Duodenal mucosa (tissue), 2 donors: ENCODE measurements around the gene ROS1.

Experiments used
- H3K27ac ChIP-seq: one replicate; pipeline ENCODE4 v1.7.0; 2013; ENCODE audit warnings: low read depth, low read length
- H3K27me3 ChIP-seq, 2 donors: one replicate each; pipeline ENCODE4 v1.7.0; 2013; ENCODE audit warnings: low read length in 2 of 2, control low read depth in 1 of 2; ENCODE audit not compliant: insufficient read depth in 2 of 2, control insufficient read depth in 1 of 2
- H3K36me3 ChIP-seq, 2 donors: one replicate each; pipeline ENCODE4 v1.7.0; 2013; ENCODE audit warnings: low read length in 2 of 2, control low read depth in 1 of 2; ENCODE audit not compliant: insufficient read depth in 2 of 2, control insufficient read depth in 1 of 2
- H3K4me1 ChIP-seq, 2 donors: one replicate each; pipeline ENCODE4 v1.7.0; 2013; ENCODE audit warnings: low read length in 2 of 2, control low read depth in 1 of 2; ENCODE audit not compliant: insufficient read depth in 2 of 2, control insufficient read depth in 1 of 2
- H3K4me3 ChIP-seq, 2 donors: one replicate each; pipeline ENCODE4 v1.7.0; 2013; ENCODE audit warnings: low read length in 2 of 2, low read depth in 1 of 2
- H3K9ac ChIP-seq, 2 donors: one replicate each; pipeline ENCODE4 v1.7.0; 2013; ENCODE audit warnings: low read length in 2 of 2, low read depth in 1 of 2
- H3K9me3 ChIP-seq, 2 donors: one replicate each; pipeline ENCODE4 v1.7.0; 2013; ENCODE audit warnings: low read length in 2 of 2, control low read depth in 1 of 2; ENCODE audit not compliant: control insufficient read depth in 1 of 2

ROS1 gene

GRCh38 chr6:117404548-117404947, 21.2 kb downstream of the ROS1 start:
- no peaks in the 10 kb centered on the region for H3K9me3 ChIP-seq
- H3K27me3 ChIP-seq = no peaks in the 10 kb centered on the region

GRCh38 chr6:117401799-117402198, 23.9 kb downstream of the ROS1 start:
- Histone ChIP-seq H3K4me1 (no peaks in the 10 kb centered on the region), H3K9me3 (no peaks in the 10 kb centered on the region), H3K9ac (no peak overlapping the region), H3K36me3 (no peaks in the 10 kb centered on the region), H3K27ac (no peak overlapping the region), H3K27me3 (no peaks in the 10 kb centered on the region), H3K4me3 (no peak overlapping the region)

More at GRCh38 chr6:117404548-117404947, 21.2 kb downstream of the ROS1 start:
- Histone ChIP-seq H3K4me1 (no peaks in the 10 kb centered on the region), H3K4me3 (no peak overlapping the region), H3K27ac (no peak overlapping the region), H3K36me3 (no peaks in the 10 kb centered on the region), H3K9ac (no peak overlapping the region)

- Histone ChIP-seq H3K27me3 (no peaks in the 10 kb centered on the region), H3K4me3 (no peak overlapping the region), H3K9me3 (no peaks in the 10 kb centered on the region), H3K9ac (no peak overlapping the region), H3K4me1 (no peaks in the 10 kb centered on the region), H3K36me3 (no peaks in the 10 kb centered on the region), H3K27ac (no peak overlapping the region)
These were observed 25.8 kb downstream of the ROS1 start for GRCh38 chr6:117399924-117400323.

GRCh38 chr6:117399126-117399525, 26.6 kb downstream of the ROS1 start:
- Histone ChIP-seq H3K36me3 (no peaks in the 10 kb centered on the region), H3K4me3 (no peak overlapping the region), H3K9me3 (no peaks in the 10 kb centered on the region), H3K9ac (no peak overlapping the region), H3K27me3 (no peaks in the 10 kb centered on the region), H3K27ac (no peak overlapping the region), H3K4me1 (no peaks in the 10 kb centered on the region)

GRCh38 chr6:117397536-117398227, 28.1 kb downstream of the ROS1 start:
- no peaks in the 10 kb centered on the region for H3K27me3 ChIP-seq
- H3K9ac ChIP-seq = no peak overlapping the region
- H3K9me3 ChIP-seq = no peaks in the 10 kb centered on the region
- H3K4me1 ChIP-seq = no peaks in the 10 kb centered on the region
- H3K27ac ChIP-seq = no peak overlapping the region
- no peak overlapping the region for H3K4me3 ChIP-seq
- H3K36me3 ChIP-seq = no peaks in the 10 kb centered on the region

- Histone ChIP-seq H3K4me1 (no peaks in the 10 kb centered on the region), H3K4me3 (no peak overlapping the region), H3K9ac (no peak overlapping the region), H3K36me3 (no peaks in the 10 kb centered on the region), H3K27ac (no peak overlapping the region), H3K9me3 (no peaks in the 10 kb centered on the region), H3K27me3 (no peaks in the 10 kb centered on the region)
These were observed 29.5 kb downstream of the ROS1 start for GRCh38 chr6:117396228-117396627.

- Histone ChIP-seq H3K4me1 (no peaks in the 10 kb centered on the region), H3K27me3 (no peaks in the 10 kb centered on the region), H3K9ac (no peak overlapping the region), H3K4me3 (no peak overlapping the region), H3K36me3 (no peaks in the 10 kb centered on the region), H3K27ac (no peak overlapping the region), H3K9me3 (no peaks in the 10 kb centered on the region)
These were observed 30.6 kb downstream of the ROS1 start for GRCh38 chr6:117395164-117395563.

- no peaks in the 10 kb centered on the region for H3K27me3 ChIP-seq
- H3K4me3 ChIP-seq = no peak overlapping the region
- no peak overlapping the region for H3K27ac ChIP-seq
- H3K36me3 ChIP-seq = no peaks in the 10 kb centered on the region
- H3K9ac ChIP-seq = no peak overlapping the region
- no peaks in the 10 kb centered on the region for H3K4me1 ChIP-seq
- no peaks in the 10 kb centered on the region for H3K9me3 ChIP-seq
These were observed 32.7 kb downstream of the ROS1 start for GRCh38 chr6:117393045-117393444.

- Histone ChIP-seq H3K4me1 (no peaks in the 10 kb centered on the region), H3K9ac (no peak overlapping the region), H3K27ac (no peak overlapping the region), H3K4me3 (no peak overlapping the region), H3K27me3 (no peaks in the 10 kb centered on the region), H3K9me3 (no peaks in the 10 kb centered on the region), H3K36me3 (no peaks in the 10 kb centered on the region)
These were observed 33.7 kb downstream of the ROS1 start for GRCh38 chr6:117391874-117392583.

- Histone ChIP-seq H3K27ac (no peak overlapping the region), H3K4me1 (no peaks in the 10 kb centered on the region), H3K4me3 (no peak overlapping the region), H3K27me3 (no peaks in the 10 kb centered on the region), H3K9me3 (no peaks in the 10 kb centered on the region), H3K9ac (no peak overlapping the region), H3K36me3 (no peaks in the 10 kb centered on the region)
These were observed 36.3 kb downstream of the ROS1 start for GRCh38 chr6:117389227-117390057.
